ENCODE data around the gene EGFR.

Gene EGFR

DNA sequence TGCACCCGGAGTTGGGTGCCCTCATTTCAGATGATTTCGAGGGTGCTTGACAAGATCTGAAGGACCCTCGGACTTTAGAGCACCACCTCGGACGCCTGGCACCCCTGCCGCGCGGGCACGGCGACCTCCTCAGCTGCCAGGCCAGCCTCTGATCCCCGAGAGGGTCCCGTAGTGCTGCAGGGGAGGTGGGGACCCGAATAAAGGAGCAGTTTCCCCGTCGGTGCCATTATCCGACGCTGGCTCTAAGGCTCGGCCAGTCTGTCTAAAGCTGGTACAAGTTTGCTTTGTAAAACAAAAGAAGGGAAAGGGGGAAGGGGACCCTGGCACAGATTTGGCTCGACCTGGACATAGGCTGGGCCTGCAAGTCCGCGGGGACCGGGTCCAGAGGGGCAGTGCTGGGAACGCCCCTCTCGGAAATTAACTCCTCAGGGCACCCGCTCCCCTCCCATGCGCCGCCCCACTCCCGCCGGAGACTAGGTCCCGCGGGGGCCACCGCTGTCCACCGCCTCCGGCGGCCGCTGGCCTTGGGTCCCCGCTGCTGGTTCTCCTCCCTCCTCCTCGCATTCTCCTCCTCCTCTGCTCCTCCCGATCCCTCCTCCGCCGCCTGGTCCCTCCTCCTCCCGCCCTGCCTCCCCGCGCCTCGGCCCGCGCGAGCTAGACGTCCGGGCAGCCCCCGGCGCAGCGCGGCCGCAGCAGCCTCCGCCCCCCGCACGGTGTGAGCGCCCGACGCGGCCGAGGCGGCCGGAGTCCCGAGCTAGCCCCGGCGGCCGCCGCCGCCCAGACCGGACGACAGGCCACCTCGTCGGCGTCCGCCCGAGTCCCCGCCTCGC is at the start of gene EGFR:
Gene EGFR (plus strand): TSS at position 657 of the 830 bp plus-strand sequence. CDS start 261 bp downstream, outside the sequence.
- DNase-seq: no peak

- no peak for DNase-seq
These were observed 49.4 kb upstream of the EGFR start for GRCh38 chr7:54969208-54969967.

GRCh38 chr7:54972733-54973294 is 46.0 kb upstream of the EGFR start:
- DNase-seq: no peak

DNA sequence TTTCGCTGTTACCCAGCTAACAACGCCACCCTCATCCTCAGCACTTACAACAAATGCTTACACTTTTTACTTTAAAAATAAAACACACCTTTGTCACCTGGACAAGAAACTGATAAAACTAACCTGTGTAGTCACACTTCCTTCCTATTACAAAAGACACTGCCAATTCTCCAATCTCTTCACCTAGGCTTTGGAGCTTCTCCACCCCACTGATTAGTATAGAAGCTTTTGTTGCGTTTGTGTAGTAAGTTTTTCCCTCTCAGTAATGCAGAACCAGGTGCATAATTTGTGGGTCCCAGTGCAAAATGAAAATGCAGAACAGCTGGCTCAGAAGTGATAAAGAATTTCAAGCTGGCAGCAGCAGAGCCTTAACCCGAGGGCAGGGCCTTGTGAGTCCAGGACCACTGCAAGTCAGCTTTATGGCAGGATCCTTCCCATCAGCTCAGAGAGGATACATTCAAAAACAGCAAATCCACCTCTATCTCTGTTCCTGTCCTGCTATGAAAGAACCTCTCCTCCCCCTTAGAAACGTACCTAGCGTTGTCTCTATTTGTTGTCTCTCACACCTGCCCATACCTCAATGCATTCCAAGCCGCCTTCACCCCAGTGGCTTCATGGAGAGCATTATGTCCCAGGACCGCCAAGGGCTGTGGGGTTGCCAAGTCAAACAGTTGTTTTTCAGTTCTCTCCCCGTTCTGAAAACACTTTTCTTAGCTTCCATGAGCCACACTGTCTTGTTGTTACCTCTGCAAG is 40.3 kb upstream of the EGFR start:
- DNase-seq: no peak

DNA sequence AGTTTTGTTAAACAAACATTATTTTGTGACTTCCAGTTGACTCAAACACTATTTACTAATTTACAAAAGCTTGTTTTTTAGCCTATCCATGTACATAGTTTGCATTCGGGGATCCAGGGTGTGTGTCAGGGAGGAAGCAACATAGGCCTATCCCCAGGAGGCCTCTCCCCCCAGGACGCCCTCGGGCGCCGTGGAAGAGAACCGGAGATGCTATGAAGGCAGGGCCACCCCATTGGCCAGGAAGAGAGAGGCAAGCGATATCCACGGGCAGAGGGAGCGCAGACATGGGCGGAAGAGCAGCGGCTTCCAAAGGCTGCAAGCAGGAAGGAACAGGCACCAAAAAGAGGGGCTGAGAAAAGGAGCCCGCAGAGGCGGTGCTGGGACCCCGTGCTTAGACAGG is 38.3 kb upstream of the EGFR start:
- DNase-seq: no peak

- DNase-seq: no peak
These were observed 36.9 kb upstream of the EGFR start for GRCh38 chr7:54981913-54982312.

DNA sequence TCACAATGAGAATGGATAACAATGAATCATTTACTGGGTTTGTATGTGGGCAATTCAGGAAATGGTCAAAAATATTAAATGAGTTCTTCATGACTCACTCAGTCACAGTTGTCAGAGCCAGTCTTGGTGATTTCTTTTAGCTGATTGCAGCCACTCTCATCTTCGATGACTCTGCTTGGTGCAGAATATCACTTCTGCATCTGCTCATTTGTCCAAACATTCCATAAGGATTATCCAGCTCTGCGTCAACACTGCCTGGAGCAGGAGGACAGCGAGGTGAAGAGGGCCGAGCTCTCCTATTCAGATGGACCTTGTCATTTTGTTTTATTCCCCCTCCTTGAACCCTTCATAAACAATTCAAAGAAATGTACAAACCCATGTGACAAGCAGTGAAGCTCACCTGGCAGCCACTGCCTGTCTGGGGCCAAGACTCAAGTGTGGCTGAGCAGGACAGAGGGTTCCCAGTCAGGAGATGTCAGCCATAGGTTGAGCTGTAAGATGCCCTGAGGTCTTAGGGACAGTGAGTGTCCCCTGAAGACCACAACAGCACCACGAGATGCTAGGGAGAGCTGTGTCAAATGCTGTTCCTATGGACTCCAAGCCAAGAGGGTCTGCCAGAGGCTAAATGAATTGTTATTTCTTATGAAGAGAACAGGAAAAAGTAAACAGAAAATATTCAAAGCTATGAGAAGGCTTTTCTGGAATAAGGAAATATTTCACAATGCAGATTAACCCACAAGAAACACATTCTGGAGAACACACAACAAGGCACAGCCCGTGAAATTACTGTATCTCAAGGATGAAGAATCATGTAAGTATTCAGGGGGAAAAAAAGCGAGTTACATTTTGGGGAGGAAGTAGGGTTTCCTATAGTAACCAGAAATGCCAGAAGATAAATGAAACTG is 33.1 kb upstream of the EGFR start:
- no peak for DNase-seq

DNA sequence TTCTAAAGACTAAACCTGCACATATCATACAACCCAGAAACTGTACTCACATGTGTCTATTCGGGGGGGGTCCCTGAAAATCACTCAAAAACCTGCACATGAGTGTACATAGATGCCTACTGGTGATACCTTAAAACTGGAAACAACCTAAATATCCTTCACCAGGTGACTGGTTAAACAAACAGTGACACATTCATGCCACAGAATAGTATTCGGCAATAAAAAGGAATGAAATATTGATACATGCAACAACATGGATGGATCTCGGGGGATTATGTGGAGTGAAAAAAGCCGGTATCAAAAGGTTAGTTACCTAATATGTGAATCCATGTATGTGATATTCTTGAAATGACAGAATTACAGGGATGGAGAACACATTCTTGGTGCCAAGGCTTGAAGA is 32.1 kb upstream of the EGFR start:
- DNase-seq: no peak

- no peak for DNase-seq
These were observed 31.0 kb upstream of the EGFR start for GRCh38 chr7:54987772-54988171.

- no peak for DNase-seq
These were observed 30.3 kb upstream of the EGFR start for GRCh38 chr7:54988516-54988915.

GRCh38 chr7:54989453-54990225 is 29.2 kb upstream of the EGFR start:
- no peak for DNase-seq

DNA sequence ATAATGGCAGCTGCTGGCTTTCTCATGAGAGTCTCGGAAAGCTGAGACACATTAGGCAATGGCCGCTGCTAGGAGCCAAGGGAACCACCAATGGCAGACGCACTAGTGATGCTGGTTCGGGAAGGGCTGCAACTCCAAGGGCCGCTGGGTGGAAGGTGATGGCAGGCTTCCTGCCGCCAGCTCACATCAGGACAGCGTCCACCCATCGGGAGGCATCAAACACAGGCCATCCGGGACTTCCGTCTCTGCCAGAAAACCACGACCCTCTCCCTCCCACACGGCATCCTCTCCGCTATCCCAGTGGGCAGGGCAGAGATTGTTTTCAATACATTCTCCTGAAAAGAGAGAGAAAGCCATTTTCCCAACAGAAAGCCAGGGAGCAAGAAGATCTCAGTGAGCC is 27.5 kb upstream of the EGFR start:
- DNase-seq: no peak

DNA sequence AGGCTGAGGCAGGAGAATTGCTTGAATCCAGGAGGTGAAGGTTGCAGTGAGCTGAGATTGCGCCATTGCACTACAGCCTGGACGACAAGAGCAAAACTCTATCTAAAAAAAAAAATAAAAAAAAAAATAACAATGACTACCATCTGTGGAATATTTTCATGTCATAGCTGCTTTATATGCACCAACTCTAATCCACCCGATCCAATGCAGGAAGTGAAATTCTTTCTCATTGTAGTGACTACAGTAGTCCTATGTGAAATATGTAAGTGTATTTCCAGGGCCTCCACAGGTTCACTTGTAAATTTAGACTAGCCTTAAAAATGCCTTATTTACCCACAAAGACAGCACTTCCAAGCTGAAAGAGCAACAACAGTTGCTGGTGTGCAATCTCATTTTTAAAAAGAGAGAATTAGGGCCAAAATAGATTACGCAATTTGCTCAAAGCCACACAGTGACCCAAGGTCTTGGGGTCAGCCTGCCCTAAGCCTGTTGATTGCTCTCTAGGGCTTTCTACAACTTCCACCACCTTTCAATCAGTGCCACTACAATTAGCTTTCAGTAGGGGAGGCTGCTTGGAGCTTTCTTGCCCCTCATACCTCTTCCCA is 25.8 kb upstream of the EGFR start:
- DNase-seq: no peak

DNA sequence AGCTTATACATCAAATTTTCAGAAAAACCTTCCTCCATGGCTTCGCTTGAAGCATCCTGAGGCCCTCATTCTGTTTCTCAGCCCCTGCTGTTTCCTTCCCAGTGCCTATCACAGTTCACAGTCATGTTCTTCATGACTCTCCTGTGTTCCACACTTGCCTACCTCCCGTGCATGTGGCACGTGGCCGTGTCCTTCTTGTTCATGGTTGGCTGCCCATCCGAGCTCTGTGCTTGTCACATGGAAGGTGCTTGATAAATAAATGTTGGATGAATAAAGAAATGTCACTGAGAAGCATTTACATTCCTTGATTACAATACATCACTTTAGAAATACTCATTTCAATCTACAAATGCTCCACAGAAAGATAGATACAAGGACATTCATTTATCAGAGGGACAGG is 23.7 kb upstream of the EGFR start:
- no peak for DNase-seq

DNA sequence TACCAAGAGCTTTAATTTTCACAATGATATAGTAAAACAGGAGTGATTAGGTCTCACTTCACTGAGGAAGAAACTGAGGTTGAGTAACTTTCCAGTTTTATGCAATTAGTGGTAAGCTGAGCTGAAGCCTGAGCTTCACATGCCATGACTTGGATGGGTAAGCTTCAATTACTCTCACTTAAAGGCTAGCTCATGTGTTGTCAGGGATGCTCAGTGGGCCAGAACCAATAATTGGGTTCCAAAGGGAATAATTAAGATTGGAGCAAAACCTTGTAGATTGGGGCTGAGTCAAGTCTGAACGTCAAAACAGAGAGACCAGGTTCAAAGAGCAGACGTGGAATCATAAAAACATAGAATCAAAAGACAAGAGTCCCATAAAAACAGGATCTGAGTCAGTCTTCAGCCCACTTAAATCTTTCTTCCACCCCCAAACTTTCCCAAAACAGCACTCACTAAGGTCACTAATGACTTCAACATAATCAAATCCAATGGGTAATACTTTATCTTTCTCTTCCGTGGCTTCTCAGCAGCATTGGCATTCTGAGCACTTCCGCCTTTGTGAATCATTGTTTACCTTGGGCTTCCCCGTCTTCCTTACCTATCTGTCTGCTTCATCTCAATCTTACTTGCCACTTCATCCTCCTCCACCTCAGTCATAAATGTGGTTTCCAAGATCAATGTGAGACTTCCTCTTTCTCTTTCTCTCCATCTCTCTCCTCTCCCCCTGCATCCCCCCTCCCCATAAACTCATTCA is 23.0 kb upstream of the EGFR start:
- DNase-seq: no peak

DNA sequence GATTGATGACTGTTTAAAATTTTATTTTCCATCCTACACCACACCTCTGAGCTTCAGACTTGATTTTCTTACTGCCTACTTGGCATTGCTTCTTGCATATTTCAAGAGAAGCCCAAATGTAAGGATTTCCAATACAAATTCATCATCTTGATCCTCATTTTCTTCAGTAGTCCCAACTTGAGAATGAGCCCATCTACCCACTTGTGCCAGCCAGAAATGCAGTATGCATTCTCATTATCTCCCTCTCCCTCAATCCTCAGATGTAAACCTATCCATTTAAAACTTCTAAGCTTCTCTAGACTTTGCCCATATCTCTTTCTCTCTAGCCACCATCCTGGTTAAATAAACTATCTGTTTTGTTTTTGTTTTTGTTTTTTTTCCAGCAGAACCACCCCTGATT is 22.4 kb upstream of the EGFR start:
- DNase-seq: no peak

DNA sequence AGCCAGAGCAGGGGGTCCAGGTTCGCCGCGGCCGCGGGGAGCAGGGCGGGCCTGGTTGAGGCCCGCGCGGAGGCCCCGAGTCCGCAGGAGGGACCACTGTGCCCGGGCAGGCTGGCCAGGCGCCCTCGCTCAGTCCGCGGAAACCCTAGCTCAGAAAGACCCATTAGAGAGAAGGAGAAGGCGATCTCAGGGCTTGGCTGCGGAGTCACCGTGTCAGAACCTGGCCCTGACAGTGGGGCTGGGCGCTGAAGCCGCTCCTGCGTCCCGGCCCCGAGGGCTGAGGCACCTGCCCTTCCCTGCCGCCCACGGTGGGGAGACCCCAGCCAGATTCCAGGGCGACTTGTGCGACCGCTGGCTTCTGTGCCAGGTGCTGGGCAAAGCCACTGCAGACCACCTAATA is 14.2 kb upstream of the EGFR start:
- DNase-seq: no peak

DNA sequence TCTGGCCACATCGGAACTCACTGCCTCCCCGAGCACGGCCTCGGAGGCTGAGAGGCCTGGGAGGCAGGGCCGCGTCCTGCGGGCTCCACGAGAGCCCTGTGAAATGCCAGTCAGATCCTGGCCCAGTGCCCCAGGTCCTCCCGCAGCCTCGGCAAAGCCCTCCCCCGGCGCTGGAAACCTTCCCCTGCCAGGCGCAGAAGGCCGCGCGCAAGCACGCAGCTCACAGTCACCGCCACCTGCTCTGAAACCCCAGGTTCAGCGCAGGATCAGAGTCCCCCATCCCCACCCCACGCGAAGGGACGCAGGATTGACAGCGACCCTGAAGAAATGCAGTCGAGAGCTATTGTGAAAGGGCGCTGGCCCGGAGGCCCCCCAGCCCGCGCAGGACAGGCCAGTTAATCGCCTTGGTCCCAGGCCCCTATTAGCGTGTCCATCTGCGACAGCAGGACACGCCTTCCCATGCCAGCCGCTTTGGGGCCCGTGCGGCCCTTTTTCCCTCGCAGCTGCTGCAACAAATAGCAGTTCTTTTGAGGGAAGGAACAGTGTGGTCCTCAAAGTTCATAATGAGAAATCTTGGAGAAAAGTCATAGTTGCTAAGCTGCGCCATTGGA is 13.5 kb upstream of the EGFR start:
- DNase-seq: no peak

GRCh38 chr7:55006499-55006898 is 12.3 kb upstream of the EGFR start:
- no peak for DNase-seq

- DNase-seq: no peak
These were observed 5.0 kb upstream of the EGFR start for GRCh38 chr7:55013851-55014250.

Measured in NCI-H524 treated with DMSO at 0.1 percent for 48 hours (cell line).